GM10847 (cell line): ENCODE measurements around the gene HINT3.

Source experiments
- POLR2A ChIP-seq: IDR thresholded peaks from 2 replicates; pipeline ENCODE4 v1.6.1; 2011; ENCODE audit not compliant: insufficient read length; ENCODE audit errors: extremely low read depth

The HINT3 gene

DNA sequence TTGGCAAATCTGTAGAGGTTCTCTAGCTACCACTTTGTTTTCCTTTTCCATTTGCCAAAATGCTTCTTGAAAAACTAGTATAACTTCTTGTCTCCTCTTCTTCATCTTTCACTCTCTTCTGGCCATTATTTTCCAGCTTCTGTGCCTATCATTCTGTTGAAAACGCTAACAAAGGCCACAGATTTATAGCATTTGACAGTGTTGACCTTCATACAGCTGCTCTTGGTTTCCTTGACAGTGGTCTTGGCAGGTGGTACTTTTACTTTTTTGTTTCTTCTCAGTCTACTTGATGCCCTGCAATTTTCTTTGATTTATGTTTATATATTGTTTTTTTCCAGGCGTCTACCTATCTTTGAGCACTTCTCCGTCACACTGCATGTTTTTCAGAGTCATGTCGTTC is 53.5 kb downstream of the HINT3 start:
- no peak for TF ChIP-seq POLR2A

DNA sequence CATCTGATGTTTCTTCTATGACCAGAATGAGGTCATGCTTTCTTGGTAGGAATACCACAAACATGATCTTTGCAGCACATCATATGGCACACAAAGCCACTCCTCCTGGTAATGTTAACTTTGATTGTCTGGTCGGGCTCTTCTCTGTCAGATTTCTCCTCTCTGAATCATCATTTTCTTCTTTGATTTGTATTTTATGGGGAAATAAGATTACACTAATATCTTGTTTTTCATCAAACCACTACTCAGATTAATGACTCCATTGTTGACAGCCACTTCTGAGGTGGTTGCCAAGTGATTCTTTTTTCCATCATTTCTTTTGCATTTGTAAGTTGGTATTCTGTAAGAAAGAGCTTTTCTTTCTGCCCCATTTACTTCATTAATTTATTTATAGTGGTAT is 59.3 kb downstream of the HINT3 start:
- TF ChIP-seq POLR2A, result no peak

DNA sequence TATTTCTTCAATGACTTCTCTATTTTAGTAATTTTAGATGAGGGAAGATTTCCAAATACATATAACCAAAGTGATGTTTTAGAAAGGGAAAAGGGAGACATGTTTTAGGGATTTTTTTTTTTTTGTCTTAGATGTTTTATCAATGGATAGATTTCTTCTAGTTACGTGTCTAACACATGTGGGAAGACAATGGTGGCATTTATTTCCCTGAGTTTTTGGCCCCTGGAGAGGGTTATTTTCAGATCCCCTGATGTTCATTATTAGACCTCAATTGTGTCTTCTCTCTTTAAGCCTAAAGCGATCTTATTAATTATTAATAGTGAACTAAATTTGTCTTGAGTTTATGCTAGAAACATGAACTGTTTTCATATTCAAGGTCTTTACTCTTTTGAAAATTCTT is 60.0 kb downstream of the HINT3 start:
- TF ChIP-seq POLR2A, result no peak

DNA sequence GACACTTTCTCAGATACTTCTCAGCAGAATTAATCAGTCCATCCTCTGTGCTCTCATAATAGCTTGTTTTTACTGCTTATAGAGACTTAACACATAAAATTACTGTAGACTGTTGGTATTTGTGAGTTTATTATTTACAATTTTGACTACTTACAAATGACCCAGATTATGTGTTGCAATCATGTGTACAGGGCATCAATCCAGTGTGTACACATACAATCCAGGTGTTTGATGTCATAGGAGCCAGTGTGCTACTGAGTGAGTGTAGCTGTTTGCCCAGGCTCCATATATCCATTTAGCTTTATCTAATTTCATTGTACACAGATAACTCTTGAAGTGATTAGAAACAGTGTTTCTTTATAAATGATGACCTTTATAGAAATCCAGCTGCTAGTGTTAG is 61.1 kb downstream of the HINT3 start:
- no peak for TF ChIP-seq POLR2A

DNA sequence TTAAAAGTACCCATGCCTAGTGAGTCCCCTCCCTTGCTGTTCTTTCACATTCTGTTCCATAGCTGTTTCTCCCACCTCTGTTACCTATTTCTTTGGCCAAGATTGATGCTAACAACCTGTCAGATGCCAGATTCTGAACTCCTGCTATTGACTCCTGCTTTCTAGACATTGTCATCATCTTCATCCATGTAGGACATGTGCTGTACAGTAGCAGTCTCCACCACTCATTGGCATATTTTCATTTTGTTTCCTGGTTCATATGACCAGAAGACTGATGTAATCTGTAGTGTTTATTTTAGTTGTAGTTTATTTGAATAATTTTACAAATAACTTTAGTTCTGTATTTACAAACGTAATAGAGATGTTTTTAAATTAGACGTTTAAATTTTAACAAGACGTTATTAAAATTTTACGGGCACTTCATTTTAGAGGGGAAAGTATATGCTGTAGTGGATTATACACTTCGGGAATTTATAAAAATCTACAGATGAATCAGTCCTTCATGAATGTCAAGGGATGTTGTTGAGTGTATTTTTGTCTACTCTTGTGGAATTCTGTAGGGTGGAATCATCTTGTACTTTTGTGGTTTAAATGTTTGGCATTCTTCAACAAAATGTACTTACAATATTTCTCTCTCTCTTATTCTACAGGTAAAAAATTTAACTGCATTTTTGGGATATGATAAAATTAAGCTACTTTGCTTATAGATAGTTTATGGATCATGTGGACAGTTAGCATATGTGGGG is 63.9 kb downstream of the HINT3 start:
- no peak for TF ChIP-seq POLR2A

DNA sequence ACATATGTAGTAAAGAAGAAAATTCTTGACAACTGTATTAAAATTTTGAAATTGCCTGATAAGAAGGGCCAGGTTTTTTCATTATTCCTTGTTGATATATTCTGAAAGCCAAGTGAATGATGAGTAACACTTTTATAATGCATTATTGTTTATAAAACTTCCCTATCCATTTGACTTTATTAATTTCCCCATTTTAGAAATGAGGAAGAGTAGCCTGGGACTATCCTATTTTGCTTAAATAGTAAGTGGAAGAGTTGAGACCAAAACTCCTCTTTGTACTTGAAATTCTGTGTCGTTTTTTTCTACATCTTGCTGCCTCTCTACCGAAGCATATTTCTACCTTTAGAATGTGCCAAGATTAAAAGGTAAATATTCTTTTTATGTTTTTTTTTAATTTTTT is 69.4 kb downstream of the HINT3 start:
- TF ChIP-seq POLR2A, result no peak

DNA sequence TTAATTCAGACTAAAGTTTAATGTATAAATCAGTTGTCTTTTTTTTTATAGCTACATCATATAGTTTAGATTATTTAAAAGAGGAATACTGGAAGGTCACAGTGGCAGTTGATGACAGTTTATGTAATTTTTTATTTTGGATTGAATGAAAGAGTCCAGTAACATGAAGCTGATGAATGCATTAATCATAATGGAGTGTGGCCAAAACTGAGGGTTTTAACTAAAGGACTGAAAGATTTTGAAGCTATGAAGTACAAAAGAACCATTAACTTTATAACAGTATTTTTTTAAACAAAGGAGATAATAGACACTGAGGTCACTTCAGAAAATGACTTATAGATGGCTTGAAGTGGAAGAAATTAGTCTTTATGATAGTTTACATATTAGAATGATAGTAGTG is 71.0 kb downstream of the HINT3 start:
- no peak for TF ChIP-seq POLR2A
